ENCODE results near the gene RAB35. TPM values are rescaled to one million over a fixed set of nuclear protein-coding genes. Genes with fewer than 3 reads are reported as not detected.
A peak's percentile ranks its signal among the peaks of the same experiment; 100 is the strongest.

The RAB35 gene
- total and polyA plus RNA-seq, 12 donors: 13.5 to 49.5 (median 26.7) TPM

DNA sequence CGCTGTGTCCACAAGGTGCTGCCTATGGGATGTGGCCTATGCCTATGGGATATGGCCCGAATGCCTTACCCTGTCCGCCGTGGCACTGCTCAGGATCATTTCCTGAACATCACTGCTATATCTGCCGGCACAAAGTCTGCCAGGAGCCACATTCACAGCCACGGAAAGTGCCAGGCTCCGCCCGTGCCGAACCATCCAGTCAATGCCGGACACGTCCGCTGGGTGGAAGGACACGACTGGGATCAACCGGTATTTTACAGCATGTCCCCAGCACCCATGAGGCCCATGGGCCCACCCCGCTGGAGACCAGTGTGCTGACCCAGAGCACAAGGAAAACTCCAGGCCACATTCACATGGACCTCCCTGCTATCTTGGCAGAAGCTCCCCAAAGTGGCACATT, 14.6 kb upstream of the RAB35 start:
- Histone ChIP-seq H3K36me3 (replicated peaks in 1 of 2) (peaks cover 0 to 89% of the 10 kb centered on the region in 2 donors), H3K27me3 (no peaks in the 10 kb centered on the region), H3K4me1 (replicated peaks in 1 of 2) (peaks cover 4 to 10% of the 10 kb centered on the region in 2 donors), H3K9me3 (replicated peaks in 1 of 3) (no peaks in the 10 kb centered on the region), H3K27ac (no peak overlapping the region), H3K4me3 (no peak overlapping the region)
- 89 to 99% (median 95%) methylated on average over 12 to 15 of the region's 15 CpGs for WGBS, 4 donors
- TF ChIP-seq, protein P1, sequence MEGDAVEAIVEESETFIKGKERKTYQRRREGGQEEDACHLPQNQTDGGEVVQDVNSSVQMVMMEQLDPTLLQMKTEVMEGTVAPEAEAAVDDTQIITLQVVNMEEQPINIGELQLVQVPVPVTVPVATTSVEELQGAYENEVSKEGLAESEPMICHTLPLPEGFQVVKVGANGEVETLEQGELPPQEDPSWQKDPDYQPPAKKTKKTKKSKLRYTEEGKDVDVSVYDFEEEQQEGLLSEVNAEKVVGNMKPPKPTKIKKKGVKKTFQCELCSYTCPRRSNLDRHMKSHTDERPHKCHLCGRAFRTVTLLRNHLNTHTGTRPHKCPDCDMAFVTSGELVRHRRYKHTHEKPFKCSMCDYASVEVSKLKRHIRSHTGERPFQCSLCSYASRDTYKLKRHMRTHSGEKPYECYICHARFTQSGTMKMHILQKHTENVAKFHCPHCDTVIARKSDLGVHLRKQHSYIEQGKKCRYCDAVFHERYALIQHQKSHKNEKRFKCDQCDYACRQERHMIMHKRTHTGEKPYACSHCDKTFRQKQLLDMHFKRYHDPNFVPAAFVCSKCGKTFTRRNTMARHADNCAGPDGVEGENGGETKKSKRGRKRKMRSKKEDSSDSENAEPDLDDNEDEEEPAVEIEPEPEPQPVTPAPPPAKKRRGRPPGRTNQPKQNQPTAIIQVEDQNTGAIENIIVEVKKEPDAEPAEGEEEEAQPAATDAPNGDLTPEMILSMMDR (IDR thresholded peaks at IDR 0.05): no peak
- no peak for TF ChIP-seq POLR2A (IDR thresholded peaks at IDR 0.05)
- no peak for DNase-seq
- intact Hi-C loops (cut with DNase I): no loop called here

DNA sequence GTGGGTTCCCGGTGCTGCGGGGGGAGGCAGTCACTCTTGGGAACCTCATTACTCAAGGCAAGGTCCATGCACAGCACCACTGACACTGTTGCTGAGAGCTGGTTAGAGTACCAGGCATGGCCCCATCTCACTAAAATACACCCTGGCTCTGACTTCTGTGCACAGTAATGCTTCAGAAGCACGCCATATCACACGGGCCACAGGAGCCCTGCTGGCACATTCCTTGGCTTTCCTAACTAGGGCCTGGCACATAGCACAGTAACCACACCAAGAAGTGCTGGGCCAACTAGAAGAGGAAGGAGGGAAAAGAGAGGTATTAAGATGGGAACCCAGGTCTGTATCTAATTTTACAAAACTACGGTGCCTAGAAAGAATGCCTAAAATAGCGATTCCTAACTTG, 13.5 kb upstream of the RAB35 start:
- Histone ChIP-seq H3K9me3 (replicated peaks in 1 of 3) (no peaks in the 10 kb centered on the region), H3K4me1 (replicated peaks in 1 of 2) (peaks cover 5 to 14% of the 10 kb centered on the region in 2 donors), H3K36me3 (replicated peaks in 1 of 2) (peaks cover 0 to 78% of the 10 kb centered on the region in 2 donors), H3K27me3 (no peaks in the 10 kb centered on the region), H3K4me3 (no peak overlapping the region), H3K27ac (no peak overlapping the region)
- 86 to 92% (median 90%) methylated on average over 4 to 6 of the region's 6 CpGs for WGBS, 4 donors
- DNase-seq: no peak
- intact Hi-C loops (cut with DNase I): no loop called here
- TF ChIP-seq, protein P1 (IDR thresholded peaks at IDR 0.05): no peak
- TF ChIP-seq POLR2A (IDR thresholded peaks at IDR 0.05): no peak

DNA sequence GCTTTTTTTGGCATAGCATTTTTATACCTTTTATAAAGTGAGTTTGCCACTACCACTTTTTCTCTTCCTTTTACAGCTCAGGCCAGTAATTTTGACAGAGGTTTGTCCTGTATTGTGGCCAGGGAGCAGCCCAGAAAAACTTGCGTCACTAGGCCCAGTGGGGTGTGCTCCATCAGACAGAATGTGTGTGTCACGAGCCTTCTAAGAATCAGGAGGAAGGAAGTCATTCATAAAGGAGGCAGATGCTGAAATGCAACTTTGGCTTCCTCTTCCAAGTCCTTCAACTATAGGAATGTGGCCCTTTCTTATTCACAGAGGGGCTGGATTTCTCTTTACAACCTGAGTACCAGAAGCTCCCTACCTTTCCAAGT, 10.1 kb upstream of the RAB35 start:
- WGBS, 4 donors: 24 to 43% (median 32%) methylated on average over 2 of the region's 2 CpGs
- Histone ChIP-seq H3K4me1 (replicated peaks in 1 of 2) (peaks cover 5 to 18% of the 10 kb centered on the region in 2 donors), H3K36me3 (replicated peaks in 1 of 2) (peaks cover 0 to 44% of the 10 kb centered on the region in 2 donors), H3K9me3 (replicated peaks in 1 of 3) (no peaks in the 10 kb centered on the region), H3K27me3 (no peaks in the 10 kb centered on the region), H3K4me3 (no peak overlapping the region), H3K27ac (peak overlapping the region; percentile 29 to 81 (median 56))
- DNase-seq: peak; percentile 44 to 76 (median 66)
- TF ChIP-seq POLR2A (IDR thresholded peaks at IDR 0.05): no peak
- intact Hi-C loops (cut with DNase I): no loop called here

DNA sequence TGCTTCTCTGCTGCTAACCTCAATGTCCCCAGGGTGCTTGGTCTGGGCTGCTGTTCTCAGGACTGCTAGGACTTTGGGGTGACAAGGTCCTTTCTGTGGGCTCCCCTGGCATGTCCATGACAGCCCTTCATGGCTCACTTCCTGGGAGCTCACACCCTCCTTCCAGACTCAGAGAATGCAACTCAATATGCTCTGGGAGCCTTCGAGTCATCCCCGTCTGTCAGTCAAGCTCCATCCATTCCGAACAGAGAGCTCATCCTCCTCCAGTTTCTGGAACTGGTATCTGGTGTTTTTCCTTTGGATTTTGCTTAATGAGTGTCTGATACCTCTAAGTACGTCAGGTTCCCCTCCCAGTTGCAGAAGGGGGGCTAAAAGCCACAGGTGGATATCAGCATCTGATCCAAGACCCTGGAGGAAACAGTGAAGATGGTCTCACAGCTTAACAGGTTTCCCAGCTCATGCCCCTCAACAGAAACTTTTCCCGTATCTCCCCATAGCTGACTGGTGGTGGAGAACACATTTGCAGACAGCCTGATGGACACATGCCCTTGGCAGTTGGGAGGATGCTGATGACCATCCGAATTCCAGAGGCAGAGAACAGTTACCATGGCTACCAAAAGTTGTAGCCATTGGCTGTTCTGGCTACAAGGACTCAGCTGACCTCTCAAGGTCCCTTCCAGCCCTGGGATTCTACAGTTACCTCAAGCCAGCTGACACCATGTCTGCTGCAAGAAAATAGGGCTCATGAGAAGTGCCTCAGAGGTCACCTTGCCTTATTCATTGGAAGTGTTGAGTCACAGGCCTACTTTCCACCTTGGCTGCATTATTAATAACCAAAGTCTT, 9.5 kb upstream of the RAB35 start:
- TF ChIP-seq POLR2A (IDR thresholded peaks at IDR 0.05): no peak
- TF ChIP-seq, protein P1 (IDR thresholded peaks at IDR 0.05): no peak
- Histone ChIP-seq H3K9me3 (replicated peaks in 1 of 3) (no peaks in the 10 kb centered on the region), H3K27ac (peak overlapping the region in 4 of 5 donors; percentile 29 to 81 (median 62)), H3K36me3 (replicated peaks in 1 of 2) (peaks cover 0 to 38% of the 10 kb centered on the region in 2 donors), H3K4me3 (no peak overlapping the region), H3K4me1 (replicated peaks in 1 of 2) (peaks cover 5 to 20% of the 10 kb centered on the region in 2 donors), H3K27me3 (no peaks in the 10 kb centered on the region)
- intact Hi-C loops (cut with DNase I): no loop called here
- 72 to 89% (median 76%) methylated on average over 5 to 6 of the region's 6 CpGs for WGBS, 4 donors
- peak in 6 of 7 donors; percentile 52 to 81 (median 66) for DNase-seq
